ENCODE data around the gene RARB. TPM values are rescaled to one million over a fixed set of nuclear protein-coding genes. Genes with fewer than 3 reads are reported as not detected.

The RARB gene
- total and polyA plus RNA-seq, 11 donors, result 4.3 to 21.0 (median 16.3) TPM

GRCh38 chr3:25547943-25548674 is 120.0 kb downstream of the RARB start:
- ATAC-seq, result no peak
- TF ChIP-seq POLR2A (IDR thresholded peaks at IDR 0.05), result no peak
- no peak for TF ChIP-seq CTCF (IDR thresholded peaks at IDR 0.05)
- H3K9me3 ChIP-seq, result peaks cover 0 to 8% (median 0%) of the 10 kb centered on the region in 12 donors
- no peak for DNase-seq
- H3K4me3 ChIP-seq, result no peak overlapping the region
- no peaks in the 10 kb centered on the region for H3K27me3 ChIP-seq
- intact Hi-C loops (cut with DNase I), result no loop called here
- no peak overlapping the region for H3K27ac ChIP-seq
- WGBS, 4 donors, result 12 to 21% (median 14%) methylated on average over 1 of the region's 1 CpG
- H3K36me3 ChIP-seq, result no peaks in the 10 kb centered on the region
- H3K4me1 ChIP-seq, result peaks cover 0 to 25% (median 4%) of the 10 kb centered on the region in 12 donors

GRCh38 chr3:25548836-25549235 is 120.8 kb downstream of the RARB start:
- Histone ChIP-seq H3K4me1 (peaks cover 0 to 22% (median 4%) of the 10 kb centered on the region in 12 donors), H3K9me3 (peaks cover 0 to 8% (median 0%) of the 10 kb centered on the region in 12 donors), H3K4me3 (no peak overlapping the region), H3K27me3 (no peaks in the 10 kb centered on the region), H3K27ac (no peak overlapping the region), H3K36me3 (no peaks in the 10 kb centered on the region)
- ATAC-seq, result peak in 1 of 4 donors; percentile 18
- DNase-seq, result no peak
- TF ChIP-seq CTCF (IDR thresholded peaks at IDR 0.05) (peak in 1 of 12 donors; percentile 18), POLR2A (IDR thresholded peaks at IDR 0.05) (no peak)
- intact Hi-C loops (cut with DNase I), result no loop called here
- WGBS, 4 donors, result 46 to 60% (median 51%) methylated on average over 2 of the region's 2 CpGs

- Histone ChIP-seq H3K4me3 (no peak overlapping the region), H3K9me3 (peaks cover 0 to 8% (median 0%) of the 10 kb centered on the region in 12 donors), H3K36me3 (no peaks in the 10 kb centered on the region), H3K27ac (no peak overlapping the region), H3K27me3 (no peaks in the 10 kb centered on the region), H3K4me1 (peaks cover 3 to 45% (median 22%) of the 10 kb centered on the region in 12 donors)
- DNase-seq (no peak), ATAC-seq (no peak)
- intact Hi-C loops (cut with DNase I), result no loop called here
- 88 to 93% (median 91%) methylated on average over 3 of the region's 3 CpGs for WGBS, 4 donors
- TF ChIP-seq CTCF (IDR thresholded peaks at IDR 0.05) (no peak), POLR2A (IDR thresholded peaks at IDR 0.05) (no peak)
These were observed 124.2 kb downstream of the RARB start for GRCh38 chr3:25552251-25552650.

- WGBS, 4 donors, result 86 to 91% (median 89%) methylated on average over 7 of the region's 7 CpGs
- ATAC-seq, result no peak
- no peak for TF ChIP-seq CTCF (IDR thresholded peaks at IDR 0.05)
- no peak for TF ChIP-seq POLR2A (IDR thresholded peaks at IDR 0.05)
These were observed 126.3 kb downstream of the RARB start for GRCh38 chr3:25554376-25554775.

More at GRCh38 chr3:25554376-25554775, 126.3 kb downstream of the RARB start:
- H3K27me3 ChIP-seq, result no peaks in the 10 kb centered on the region
- peak overlapping the region in 1 of 12 donors; percentile 15 for H3K27ac ChIP-seq
- no peaks in the 10 kb centered on the region for H3K36me3 ChIP-seq
- H3K4me3 ChIP-seq, result no peak overlapping the region
- DNase-seq, result no peak
- intact Hi-C loops (cut with DNase I), result no loop called here
- H3K4me1 ChIP-seq, result peaks cover 3 to 52% (median 33%) of the 10 kb centered on the region in 12 donors
- H3K9me3 ChIP-seq, result peaks cover 0 to 8% (median 0%) of the 10 kb centered on the region in 12 donors
